ENCODE results near the gene ABCA8.

DNA sequence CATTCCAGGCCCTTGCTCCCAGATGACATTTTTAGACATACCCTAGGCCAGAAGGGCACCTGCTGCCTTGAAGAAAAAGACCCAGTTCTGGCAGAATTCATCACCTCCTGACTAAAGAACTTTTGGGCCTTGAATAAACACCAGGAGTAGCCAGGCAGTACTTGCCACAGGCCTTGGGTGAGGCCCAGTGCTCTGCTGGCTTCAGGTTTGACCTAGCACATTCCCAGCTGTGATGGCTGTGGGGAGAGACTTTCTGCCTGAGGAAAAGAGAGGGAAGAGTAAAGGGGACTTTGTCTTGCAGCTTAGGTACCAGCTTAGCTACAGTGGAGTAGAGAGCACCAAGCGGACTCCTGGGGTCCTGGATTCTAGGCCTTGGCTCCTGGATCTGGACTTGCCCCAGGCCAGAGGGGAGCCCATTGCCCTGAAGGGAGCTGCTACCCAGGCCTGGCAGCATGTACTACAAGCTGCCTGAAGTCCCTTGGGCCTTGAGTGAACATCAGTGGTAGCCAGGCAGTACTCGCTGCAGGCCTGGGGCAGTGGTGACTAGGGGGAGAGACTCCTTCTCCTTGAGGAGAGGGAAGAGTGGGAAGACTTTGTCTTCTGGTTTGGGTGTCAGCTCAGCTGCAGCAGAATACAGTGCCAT lies 44.3 kb downstream of the ABCA8 start:
- TF ChIP-seq, protein P1, sequence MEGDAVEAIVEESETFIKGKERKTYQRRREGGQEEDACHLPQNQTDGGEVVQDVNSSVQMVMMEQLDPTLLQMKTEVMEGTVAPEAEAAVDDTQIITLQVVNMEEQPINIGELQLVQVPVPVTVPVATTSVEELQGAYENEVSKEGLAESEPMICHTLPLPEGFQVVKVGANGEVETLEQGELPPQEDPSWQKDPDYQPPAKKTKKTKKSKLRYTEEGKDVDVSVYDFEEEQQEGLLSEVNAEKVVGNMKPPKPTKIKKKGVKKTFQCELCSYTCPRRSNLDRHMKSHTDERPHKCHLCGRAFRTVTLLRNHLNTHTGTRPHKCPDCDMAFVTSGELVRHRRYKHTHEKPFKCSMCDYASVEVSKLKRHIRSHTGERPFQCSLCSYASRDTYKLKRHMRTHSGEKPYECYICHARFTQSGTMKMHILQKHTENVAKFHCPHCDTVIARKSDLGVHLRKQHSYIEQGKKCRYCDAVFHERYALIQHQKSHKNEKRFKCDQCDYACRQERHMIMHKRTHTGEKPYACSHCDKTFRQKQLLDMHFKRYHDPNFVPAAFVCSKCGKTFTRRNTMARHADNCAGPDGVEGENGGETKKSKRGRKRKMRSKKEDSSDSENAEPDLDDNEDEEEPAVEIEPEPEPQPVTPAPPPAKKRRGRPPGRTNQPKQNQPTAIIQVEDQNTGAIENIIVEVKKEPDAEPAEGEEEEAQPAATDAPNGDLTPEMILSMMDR (IDR thresholded peaks at IDR 0.05), result no peak
- TF ChIP-seq POLR2A (IDR thresholded peaks at IDR 0.05), result no peak
